K562 (cell line): ENCODE data around the gene CYB5RL. TPM values are rescaled to one million over a fixed set of nuclear protein-coding genes. Genes with fewer than 3 reads are reported as not detected.

Source experiments
- ATAC-seq: fragments of 200-7000 bp; cut with Tn5 transposase; 3 replicates; pipeline ENCODE4 v1.9.1; 2020; ENCODE audit warnings: moderate library complexity
- BruUV-seq: library from RNA; stranded (reverse); fragments of 400-500 nt; replicated peaks from 2 replicates; lab custom pipeline; 2021; lab: Mats Ljungman, UMichigan
- CTCF ChIA-PET: fragments of 300-600 bp; formaldehyde crosslinking; extraction: SDS; loops from one replicate; lab custom pipeline; 2021; ENCODE audit warnings: low intra/inter-chr PET ratio; lab: Yijun Ruan, JAX
- POLR2A ChIA-PET: fragments of 300-600, 350-650 bp; sonication (Branson Sonifier 250); formaldehyde crosslinking; extraction: SDS; loops from one replicate; lab custom pipeline; 2021; ENCODE audit warnings: antibody characterized with exemption, inconsistent platforms; lab: Yijun Ruan, JAX
- DNase-seq, 4 experiments: peaks; one replicate each; pipeline versions ENCODE4 v3.0.0 to v3.0.0-alpha.2; 2011 to 2018; ENCODE audit warnings: low spot score in 3 of 4, mixed read lengths in 3 of 4; ENCODE audit errors: extremely low read depth in 1 of 4
- FAIRE-seq: peaks from 2 replicates; lab custom pipeline; 2011; peaks lifted over from hg19 to GRCh38; lab: Jason Lieb, UNC
- H2AFZ ChIP-seq: 2 replicates; pipeline ENCODE4 v1.6.0; 2011; ENCODE audit warnings: low read depth, low read length, control low read depth, inconsistent platforms
- H3K27ac ChIP-seq: fragments of 200-600 bp; 3 replicates; pipeline ENCODE4 v1.8.0; 2011; ENCODE audit warnings: low read depth, mild to moderate bottlenecking, control low read depth, inconsistent platforms, low read length, moderate library complexity, mixed read lengths; ENCODE audit errors: extremely low read depth
- H3K27me3 ChIP-seq, 2 experiments: fragments of 300-600 bp in 1 of 2; 2 replicates in 1 of 2; 3 replicates in 1 of 2; pipeline versions ENCODE4 v1.6.0 to v1.8.0; 2011; ENCODE audit warnings: inconsistent platforms in 2 of 2, low read length in 2 of 2, mild to moderate bottlenecking in 1 of 2, mixed read lengths in 1 of 2, moderate library complexity in 1 of 2; ENCODE audit not compliant: control insufficient read depth in 2 of 2, insufficient read depth in 2 of 2
- H3K36me3 ChIP-seq: fragments of 300-600 bp; 3 replicates; pipeline ENCODE4 v1.8.0; 2011; ENCODE audit warnings: mild to moderate bottlenecking, low read length, inconsistent platforms; ENCODE audit not compliant: control insufficient read depth, insufficient read depth
- H3K4me1 ChIP-seq, 2 experiments: fragments of 200-600 bp in 1 of 2; replicated peaks in 1 of 2; 2 replicates in 1 of 2; 3 replicates in 1 of 2; pipeline versions ENCODE4 v1.5.1 to v1.8.0; 2011; ENCODE audit warnings: inconsistent platforms in 2 of 2, low read length in 2 of 2, mild to moderate bottlenecking in 1 of 2, mixed read lengths in 1 of 2, moderate library complexity in 1 of 2; ENCODE audit not compliant: control insufficient read depth in 2 of 2, insufficient read depth in 2 of 2
- H3K4me2 ChIP-seq: 2 replicates; pipeline ENCODE4 v1.6.1; 2011; ENCODE audit warnings: low read length, control low read depth, inconsistent platforms, mixed read lengths; ENCODE audit not compliant: insufficient read depth
- H3K4me3 ChIP-seq: fragments of 200-600 bp; sonication (generic), shearing (Covaris generic); 2 replicates; pipeline ENCODE4 v1.5.1; 2016; ENCODE audit warnings: control low read depth, inconsistent platforms
- H3K79me2 ChIP-seq: fragments of 200-600 bp; 3 replicates; pipeline ENCODE4 v1.8.0; 2011; ENCODE audit warnings: low read length, inconsistent platforms; ENCODE audit not compliant: control insufficient read depth, insufficient read depth
- H3K9ac ChIP-seq, 2 experiments: 2 replicates each; pipeline versions ENCODE4 v1.6.0 to v1.6.1; 2011; ENCODE audit warnings: low read depth in 2 of 2, low read length in 2 of 2, control low read depth in 1 of 2, inconsistent platforms in 1 of 2, mild to moderate bottlenecking in 1 of 2, mixed read lengths in 1 of 2; ENCODE audit not compliant: insufficient read depth in 1 of 2
- H3K9me1 ChIP-seq: one replicate; pipeline ENCODE4 v1.6.0; 2011; ENCODE audit warnings: inconsistent platforms, mild to moderate bottlenecking, low read length, moderate library complexity; ENCODE audit not compliant: control insufficient read depth, insufficient read depth
- H3K9me3 ChIP-seq: replicated peaks from 2 replicates; pipeline ENCODE4 v1.5.1; 2011; ENCODE audit warnings: low read depth, low read length, inconsistent platforms; ENCODE audit not compliant: control insufficient read depth, insufficient read depth
- H4K20me1 ChIP-seq: replicated peaks from 2 replicates; pipeline ENCODE4 v1.6.1; 2011; ENCODE audit warnings: low read length, inconsistent platforms, mixed read lengths; ENCODE audit not compliant: control insufficient read depth, insufficient read depth
- GABPA ChIP-seq: fragments of 200-800 bp; sonication (Bioruptor generic); conservative IDR thresholded peaks from 2 replicates; pipeline ENCODE4 v1.6.1; 2016; ENCODE audit warnings: low read depth, missing genetic modification characterization, missing compliant biosample characterization
- GABPB1 ChIP-seq: sonication (generic); formaldehyde crosslinking; IDR thresholded peaks from 2 replicates; pipeline ENCODE4 v1.8.0; 2022; ENCODE audit warnings: mild to moderate bottlenecking, missing genetic modification reagents
- GATA2 ChIP-seq: sonication (generic); formaldehyde crosslinking; IDR thresholded peaks from 2 replicates; pipeline ENCODE4 v1.4.0; 2020; ENCODE audit warnings: mild to moderate bottlenecking, missing genetic modification reagents
- HNRNPH1 ChIP-seq: fragments of 200-400 bp; formaldehyde crosslinking; optimal IDR thresholded peaks from 2 replicates; pipeline ENCODE3; 2017; ENCODE audit warnings: low read depth, mild to moderate bottlenecking, low read length, moderate library complexity
- MYC ChIP-seq, 2 experiments: fragments of 250-450 bp in 1 of 2; sonication (Bioruptor Pico) in 1 of 2; IDR thresholded peaks; 2 replicates each; pipeline versions ENCODE4 v1.5.1 to v1.6.1; 2012 to 2021; ENCODE audit warnings: low read depth in 2 of 2, borderline replicate concordance in 1 of 2, improper control_type of control experiment in 1 of 2, low read length in 1 of 2, mild to moderate bottlenecking in 1 of 2, moderate library complexity in 1 of 2
- PML ChIP-seq: IDR thresholded peaks from 2 replicates; pipeline ENCODE4 v1.6.1; 2012; ENCODE audit warnings: low read length, inconsistent platforms
- POLR2A ChIP-seq: fragments of 450-650 bp; conservative IDR thresholded peaks from 2 replicates; pipeline ENCODE4 v1.6.1; 2016
- POLR2G ChIP-seq: fragments of 200-400 bp; formaldehyde crosslinking; IDR thresholded peaks from 2 replicates; pipeline ENCODE4 v1.6.1; 2017; ENCODE audit warnings: low read depth, mild to moderate bottlenecking, antibody characterized with exemption, low read length, moderate library complexity
- RBM22 ChIP-seq: fragments of 200-400 bp; formaldehyde crosslinking; IDR thresholded peaks from 2 replicates; pipeline ENCODE4 v1.6.1; 2018; ENCODE audit warnings: low read length, low read depth; ENCODE audit not compliant: poor library complexity, severe bottlenecking
- SREBF1 ChIP-seq: fragments of 150-350 bp; IDR thresholded peaks from 2 replicates; pipeline ENCODE4 v1.6.1; 2014; ENCODE audit warnings: antibody characterized with exemption, low read depth, low read length, borderline replicate concordance
- TARDBP ChIP-seq: fragments of 450-650 bp; IDR thresholded peaks from 2 replicates; pipeline ENCODE4 v1.6.1; 2016
- XRCC3 ChIP-seq: fragments of 450-650 bp; IDR thresholded peaks from 2 replicates; pipeline ENCODE4 v1.6.1; 2017; ENCODE audit warnings: mild to moderate bottlenecking, moderate library complexity
- ZNF121 ChIP-seq: sonication (generic); formaldehyde crosslinking; conservative IDR thresholded peaks from 2 replicates; pipeline ENCODE4 v1.8.0; 2022; ENCODE audit warnings: missing genetic modification reagents
- ZNF695 ChIP-seq: fragments of 450-650 bp; formaldehyde crosslinking; IDR thresholded peaks from 2 replicates; pipeline ENCODE4 v1.4.0; 2020; ENCODE audit warnings: mild to moderate bottlenecking, moderate library complexity
- ZZZ3 ChIP-seq: fragments of 450-650 bp; IDR thresholded peaks from 2 replicates; pipeline ENCODE4 v1.6.1; 2016; ENCODE audit warnings: antibody characterized with exemption, mild to moderate bottlenecking, moderate library complexity
- WGBS: fragments of 100-300 bp; shearing (Covaris generic); methylation state at CpG from one replicate; pipeline ENCODE4 v1.1.6; 2016; ENCODE audit warnings: low coverage, mixed read lengths; ENCODE audit not compliant: insufficient coverage; ENCODE audit errors: missing lambda C conversion rate; 5-methylcytosine and 5-hydroxymethylcytosine counted together
- in situ Hi-C: fragments of 300-500 bp; cut with MboI; formaldehyde crosslinking; loops from 4 replicates; pipeline ENCODE4 v1.15.0; 2018; ENCODE audit warnings: inconsistent platforms, mixed read lengths
- intact Hi-C: fragments of 100-400 bp; cut with micrococcal nuclease; formaldehyde crosslinking; loops from 2 replicates; pipeline ENCODE4 v1.14.2; 2022
- polyA plus RNA-seq, 8 experiments: library from polyadenylated mRNA; depleted of rRNA in 4 of 8; stranded (reverse) in 5 of 8; unstranded in 3 of 8; fragments of >200 nt; fragmentation: Nextera tagmentation in 2 of 8; fragmentation: Illumina TruSeq in 1 of 8; extraction: Ambion mirVana in 2 of 8; extraction: Trizol in 1 of 8; gene quantifications; 2 replicates each; pipeline versions ENCODE4 v1.2.1 to v1.2.3, GENCODE V29; 2011 to 2014; ENCODE audit warnings: inconsistent platforms in 1 of 8, missing spikeins in 1 of 8
- total RNA-seq, 7 experiments: library from RNA; depleted of rRNA in 6 of 7; stranded (reverse); fragments of >200 nt in 6 of 7; fragmentation: Illumina TruSeq in 2 of 7; extraction: Trizol in 2 of 7; gene quantifications; 2 replicates each; pipeline versions ENCODE4 v1.2.1 to v1.2.3, GENCODE V29; 2011 to 2021; ENCODE audit warnings: low replicate concordance in 1 of 7
- TF ChIP-seq, protein P1 (sequence below), 2 experiments: IDR thresholded peaks in 1 of 2; conservative IDR thresholded peaks in 1 of 2; 2 replicates each; pipeline ENCODE4 v1.6.1; 2016; ENCODE audit warnings: low read depth in 2 of 2, mild to moderate bottlenecking in 1 of 2, missing compliant biosample characterization in 1 of 2, missing genetic modification characterization in 1 of 2, moderate library complexity in 1 of 2
- TF ChIP-seq, protein P2 (sequence below): fragments of 450-650 bp; IDR thresholded peaks from 2 replicates; pipeline ENCODE4 v1.6.1; 2016; ENCODE audit warnings: low read depth, mild to moderate bottlenecking, moderate library complexity

Gene CYB5RL
- total and polyA plus RNA-seq, 9 of the 15 experiments (the other 6 are each of a cell fraction or from before 2014, with no cell fraction given) = 7.9 to 18.0 (median 11.2) TPM

DNA sequence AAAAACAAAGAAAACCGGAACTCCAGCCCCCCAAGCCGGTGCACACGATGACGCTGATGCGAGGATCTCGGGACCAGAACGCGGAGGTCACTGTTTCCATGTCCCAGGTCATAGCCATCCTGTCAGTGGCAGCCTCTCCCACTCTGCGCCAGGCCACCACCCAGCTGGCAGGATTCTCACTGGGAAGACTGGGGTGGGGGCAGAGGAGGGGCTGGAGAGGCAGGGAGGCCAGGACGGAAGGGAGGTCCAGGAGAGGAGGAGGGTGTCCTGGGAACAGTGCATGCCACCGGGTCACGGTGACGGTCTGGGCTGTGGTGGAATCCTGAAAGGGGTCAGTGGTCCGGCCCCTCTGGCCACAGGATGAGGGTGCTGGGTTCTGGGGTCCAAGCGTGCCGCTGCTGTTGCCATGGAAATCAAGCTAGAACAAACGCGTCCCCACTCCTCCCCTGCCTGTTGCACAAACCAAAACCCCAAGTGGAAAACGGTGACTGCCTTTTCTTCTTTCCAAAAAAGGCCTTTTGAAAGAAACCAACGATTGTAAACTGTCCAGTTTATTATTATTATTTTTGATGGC, 26.2 kb upstream of the CYB5RL start:
- Histone ChIP-seq H4K20me1 (peaks cover 20% of the 10 kb centered on the region), H3K9me3 (no peaks in the 10 kb centered on the region), H3K36me3 (peaks cover 53% of the 10 kb centered on the region), H3K9ac (no peak overlapping the region; a peak in 1 of 4 replicates), H3K4me2 (no peak overlapping the region), H3K4me1 (peaks cover 21 to 41% of the 10 kb centered on the region in 2 experiments), H2AFZ (no peak overlapping the region), H3K4me3 (no peak overlapping the region), H3K79me2 (no peaks in the 10 kb centered on the region), H3K27me3 (no peaks in the 10 kb centered on the region), H3K27ac (no peak overlapping the region), H3K9me1 (no peaks in the 10 kb centered on the region)
- TF ChIP-seq, protein P1, sequence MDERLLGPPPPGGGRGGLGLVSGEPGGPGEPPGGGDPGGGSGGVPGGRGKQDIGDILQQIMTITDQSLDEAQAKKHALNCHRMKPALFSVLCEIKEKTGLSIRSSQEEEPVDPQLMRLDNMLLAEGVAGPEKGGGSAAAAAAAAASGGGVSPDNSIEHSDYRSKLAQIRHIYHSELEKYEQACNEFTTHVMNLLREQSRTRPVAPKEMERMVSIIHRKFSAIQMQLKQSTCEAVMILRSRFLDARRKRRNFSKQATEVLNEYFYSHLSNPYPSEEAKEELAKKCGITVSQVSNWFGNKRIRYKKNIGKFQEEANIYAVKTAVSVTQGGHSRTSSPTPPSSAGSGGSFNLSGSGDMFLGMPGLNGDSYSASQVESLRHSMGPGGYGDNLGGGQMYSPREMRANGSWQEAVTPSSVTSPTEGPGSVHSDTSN (CRISPR knock-in tag; IDR thresholded peaks at IDR 0.05; ENCODE audit: low read depth) = no peak
- TF ChIP-seq, protein P1 (tag; conservative IDR thresholded peaks at IDR 0.05; ENCODE audit: low read depth) = no peak
- TF ChIP-seq ZZZ3 (no peak), SREBF1 (no peak), RBM22 (peak; percentile 86), TARDBP (no peak), XRCC3 (no peak), POLR2G (peak; percentile 66), HNRNPH1 (no peak), ZNF695 (CRISPR knock-in tag) (no peak), MYC (IDR thresholded peaks at IDR 0.05; ENCODE audit: low read depth, low read length) (no peak), MYC (CRISPR knock-in tag; IDR thresholded peaks at IDR 0.05; ENCODE audit: borderline replicate concordance, low read depth) (no peak), ZNF121 (CRISPR knock-in tag) (no peak), GABPA (tag) (no peak), GABPB1 (no peak), POLR2A (0 out of 2 replicates have a peak, but pooled peaks have one; percentile 34), PML (no peak), GATA2 (CRISPR knock-in tag) (no peak)
- TF ChIP-seq, protein P2, sequence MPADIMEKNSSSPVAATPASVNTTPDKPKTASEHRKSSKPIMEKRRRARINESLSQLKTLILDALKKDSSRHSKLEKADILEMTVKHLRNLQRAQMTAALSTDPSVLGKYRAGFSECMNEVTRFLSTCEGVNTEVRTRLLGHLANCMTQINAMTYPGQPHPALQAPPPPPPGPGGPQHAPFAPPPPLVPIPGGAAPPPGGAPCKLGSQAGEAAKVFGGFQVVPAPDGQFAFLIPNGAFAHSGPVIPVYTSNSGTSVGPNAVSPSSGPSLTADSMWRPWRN = no peak
- intact Hi-C loops (no loop called here), in situ Hi-C loops (no loop called here)
- CTCF ChIA-PET = no interaction called here
- BruUV-seq = TSS peak; percentile 47
- no peak for DNase-seq
- 89% methylated on average over 17 of the region's 20 CpGs for WGBS
- no peak for FAIRE-seq
- ATAC-seq = no peak
- POLR2A ChIA-PET = interaction anchor here (0.7 to 0.9 kb wide), 2 partner anchors 12 to 15 kb away, joined by 4 to 6 read pairs; no protein-coding TSS in a partner anchor
